Tibial nerve (tissue), 4 donors: Measurements from ENCODE around the gene DYNLL1.

Experiments
- CTCF ChIP-seq, 5 experiments: fragments of 200-600 bp in 3 of 5; fragments of 450-650 bp in 2 of 5; sonication (generic) in 3 of 5; IDR thresholded peaks; one replicate each; pipeline ENCODE4 v1.5.1; 2016 to 2019; ENCODE audit warnings: antibody characterized with exemption in 5 of 5, mild to moderate bottlenecking in 3 of 5, moderate library complexity in 2 of 5
- EP300 ChIP-seq, 2 donors: sonication (generic); formaldehyde crosslinking; IDR thresholded peaks; one replicate each; pipeline ENCODE4 v1.6.1; 2017; ENCODE audit warnings: antibody characterized with exemption in 2 of 2, mild to moderate bottlenecking in 1 of 2
- POLR2A ChIP-seq, 2 donors: fragments of 450-650 bp; IDR thresholded peaks; one replicate each; pipeline ENCODE4 v1.6.1; 2017; ENCODE audit warnings: antibody characterized with exemption in 2 of 2, mild to moderate bottlenecking in 2 of 2, moderate library complexity in 2 of 2

GRCh38 chr12:120457133-120457532, 38.8 kb upstream of the DYNLL1 start:
- TF ChIP-seq CTCF (IDR thresholded peaks at IDR 0.05) (no peak), POLR2A (IDR thresholded peaks at IDR 0.05) (no peak), EP300 (IDR thresholded peaks at IDR 0.05) (no peak)
